Endothelial cell of umbilical vein (primary cell): ENCODE data around the gene CACNA1C. TPM values are rescaled to one million over a fixed set of nuclear protein-coding genes. Genes with fewer than 3 reads are reported as not detected.

Experiments
- BruUV-seq: library from RNA; stranded (reverse); fragments of 400-500 nt; replicated peaks from 2 replicates; lab custom pipeline; 2021; lab: Mats Ljungman, UMichigan
- CTCF ChIA-PET: fragments of 300-600, 350-600 bp; sonication (Branson Sonifier 250); formaldehyde crosslinking; loops from one replicate; lab custom pipeline; 2021; ENCODE audit warnings: antibody characterized with exemption, inconsistent platforms; lab: Charles Lee
- POLR2A ChIA-PET: fragments of 300-600, 350-600 bp; sonication (Branson Sonifier 250); formaldehyde crosslinking; loops from one replicate; lab custom pipeline; 2021; ENCODE audit warnings: antibody characterized with exemption, inconsistent platforms; lab: Charles Lee
- DNase-seq: peaks from one replicate; pipeline ENCODE4 v3.0.0-alpha.2; 2011; ENCODE audit warnings: low read depth, low spot score
- FAIRE-seq: peaks from 2 replicates; lab custom pipeline; 2011; peaks lifted over from hg19 to GRCh38; lab: Jason Lieb, UNC
- H2AFZ ChIP-seq: 2 replicates; pipeline ENCODE4 v1.6.0; 2012; ENCODE audit warnings: low read depth, low read length, control low read depth, inconsistent platforms
- H3K27ac ChIP-seq: 2 replicates; pipeline ENCODE4 v1.5.1; 2011; ENCODE audit warnings: low read depth, mild to moderate bottlenecking, control low read depth, low read length, moderate library complexity; ENCODE audit not compliant: insufficient read depth
- H3K27me3 ChIP-seq, 2 experiments: 2 replicates each; pipeline versions ENCODE4 v1.6.0 to v1.6.1; 2011; ENCODE audit warnings: low read length in 2 of 2, mixed read lengths in 1 of 2; ENCODE audit not compliant: control insufficient read depth in 2 of 2, insufficient read depth in 2 of 2
- H3K36me3 ChIP-seq, 2 experiments: 2 replicates in 1 of 2; 3 replicates in 1 of 2; pipeline ENCODE4 v1.5.1; 2011; ENCODE audit warnings: low read length in 2 of 2, mild to moderate bottlenecking in 1 of 2, moderate library complexity in 1 of 2; ENCODE audit not compliant: control insufficient read depth in 2 of 2, insufficient read depth in 2 of 2; ENCODE audit errors: extremely low read depth in 1 of 2
- H3K4me1 ChIP-seq: 3 replicates; pipeline ENCODE4 v1.5.1; 2011; ENCODE audit warnings: mild to moderate bottlenecking, low read length; ENCODE audit not compliant: control insufficient read depth, insufficient read depth; ENCODE audit errors: extremely low read depth
- H3K4me2 ChIP-seq: 2 replicates; pipeline ENCODE4 v1.6.1; 2011; ENCODE audit warnings: low read length, control low read depth, mixed read lengths; ENCODE audit not compliant: insufficient read depth
- H3K4me3 ChIP-seq, 3 experiments: fragments of 200-600 bp in 1 of 3; sonication (generic), shearing (Covaris generic) in 1 of 3; replicated peaks in 1 of 3; 2 replicates each; pipeline ENCODE4 v1.5.1; 2011 to 2016; ENCODE audit warnings: control low read depth in 3 of 3, low read length in 3 of 3, mild to moderate bottlenecking in 2 of 3, inconsistent platforms in 1 of 3, low read depth in 1 of 3, moderate library complexity in 1 of 3; ENCODE audit not compliant: insufficient read depth in 1 of 3
- H3K79me2 ChIP-seq: 2 replicates; pipeline ENCODE4 v1.6.0; 2012; ENCODE audit warnings: low read length, inconsistent platforms; ENCODE audit not compliant: control insufficient read depth, insufficient read depth
- H3K9ac ChIP-seq: replicated peaks from 2 replicates; pipeline ENCODE3; 2011; ENCODE audit warnings: low read length, control low read depth; ENCODE audit not compliant: insufficient read depth; ENCODE audit errors: extremely low read depth
- H3K9me1 ChIP-seq: replicated peaks from 3 replicates; pipeline ENCODE4 v1.6.0; 2011; ENCODE audit warnings: mild to moderate bottlenecking, low read length; ENCODE audit not compliant: control insufficient read depth, insufficient read depth; ENCODE audit errors: extremely low read depth
- H3K9me3 ChIP-seq: replicated peaks from 2 replicates; pipeline ENCODE4 v1.5.1; 2012; ENCODE audit warnings: low read length, inconsistent platforms; ENCODE audit not compliant: control insufficient read depth, insufficient read depth
- H4K20me1 ChIP-seq: replicated peaks from 2 replicates; pipeline ENCODE3; 2011; ENCODE audit warnings: mild to moderate bottlenecking, low read length; ENCODE audit not compliant: control insufficient read depth, insufficient read depth; ENCODE audit errors: extremely low read depth
- EZH2 ChIP-seq: IDR thresholded peaks from 2 replicates; pipeline ENCODE4 v1.6.1; 2012; ENCODE audit warnings: borderline replicate concordance, low read depth, mild to moderate bottlenecking, moderate library complexity, low read length, inconsistent platforms; ENCODE audit not compliant: severe bottlenecking
- FOS ChIP-seq: IDR thresholded peaks from 2 replicates; pipeline ENCODE4 v1.6.1; 2011; ENCODE audit warnings: mild to moderate bottlenecking, low read length, moderate library complexity, borderline replicate concordance; ENCODE audit not compliant: insufficient read depth
- GATA2 ChIP-seq: IDR thresholded peaks from 2 replicates; pipeline ENCODE4 v1.7.0; 2011; ENCODE audit warnings: low read depth, mild to moderate bottlenecking, moderate library complexity, mixed read lengths, low read length; ENCODE audit not compliant: insufficient read length, insufficient read depth
- JUN ChIP-seq: IDR thresholded peaks from 2 replicates; pipeline ENCODE4 v1.6.1; 2011; ENCODE audit warnings: borderline replicate concordance, low read depth; ENCODE audit not compliant: insufficient read length, insufficient read depth
- MYC ChIP-seq: IDR thresholded peaks from one replicate; pipeline ENCODE4 v1.6.1; 2011; ENCODE audit warnings: mild to moderate bottlenecking, low read depth, low read length
- POLR2A ChIP-seq: IDR thresholded peaks from 2 replicates; pipeline ENCODE4 v1.6.1; 2012; ENCODE audit warnings: low read depth, mild to moderate bottlenecking, control low read depth, low read length
- POLR2AphosphoS5 ChIP-seq: IDR thresholded peaks from 2 replicates; pipeline ENCODE4 v1.6.1; 2012; ENCODE audit warnings: low read depth, mild to moderate bottlenecking, control low read depth, low read length, moderate library complexity; ENCODE audit not compliant: insufficient read depth
- dilution Hi-C: fragments of 300-500 bp; cut with MboI; formaldehyde crosslinking; loops from one replicate; pipeline ENCODE4 v1.15.0; 2019; ENCODE audit warnings: low sequenced_read_pairs; ENCODE audit not compliant: extremely low pct_ligation_motif_present
- intact Hi-C: fragments of 100-400 bp; cut with micrococcal nuclease; formaldehyde crosslinking; loops from one replicate; pipeline ENCODE4 v1.10.0; 2022
- polyA plus RNA-seq, 4 experiments: library from polyadenylated mRNA; depleted of rRNA in 3 of 4; stranded (reverse) in 3 of 4; unstranded in 1 of 4; fragments of >200 nt; gene quantifications; 2 replicates each; pipeline versions ENCODE4 v1.2.1 to v1.2.3, GENCODE V29; 2011 to 2012; ENCODE audit warnings: missing spikeins in 1 of 4
- total RNA-seq: library from RNA; stranded (reverse); gene quantifications from 2 replicates; pipeline ENCODE4 v1.2.3, GENCODE V29; 2021
- TF ChIP-seq, protein P1 (sequence below): IDR thresholded peaks from 2 replicates; pipeline ENCODE4 v1.6.1; 2011; ENCODE audit not compliant: insufficient read depth, insufficient read length
- TF ChIP-seq, protein P2 (sequence below), 2 donors: IDR thresholded peaks; 1 replicate in 1 of 2; 2 replicates in 1 of 2; pipeline ENCODE4 v1.5.1; 2011; ENCODE audit warnings: low read length in 2 of 2, mild to moderate bottlenecking in 2 of 2, moderate library complexity in 2 of 2, control low read depth in 1 of 2, inconsistent platforms in 1 of 2, low read depth in 1 of 2; ENCODE audit not compliant: insufficient read depth in 1 of 2; ENCODE audit errors: extremely low read depth in 1 of 2

The CACNA1C gene
- total and polyA plus RNA-seq, 2 donors (not counting 3 experiments of a cell fraction or from before 2014, with no cell fraction given), result not detected

DNA sequence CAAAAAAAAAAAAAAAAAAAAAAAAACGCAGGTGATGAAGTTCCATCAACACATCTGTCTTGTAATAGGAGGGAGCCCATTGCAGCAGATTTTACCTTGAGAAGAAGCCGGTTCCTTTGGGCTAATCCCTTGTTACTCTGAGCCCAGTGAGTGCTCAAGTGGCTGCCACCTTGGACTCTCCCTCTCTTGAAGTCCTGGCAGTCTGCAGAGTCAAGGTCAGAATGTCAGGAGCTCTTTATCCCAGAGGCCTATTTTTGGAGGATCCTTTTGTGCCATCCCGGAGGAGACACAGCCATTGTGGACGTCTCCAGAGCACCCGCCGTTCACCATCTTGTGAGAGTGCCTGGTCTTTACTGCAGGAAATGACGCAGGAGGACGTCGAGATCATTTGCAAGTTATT is 397.8 kb downstream of the CACNA1C start:
- intact Hi-C loops (no loop called here), dilution Hi-C loops (no loop called here)
- no peaks in the 10 kb centered on the region for H3K36me3 ChIP-seq
- DNase-seq, result no peak
- BruUV-seq, result no TSS peak
- no peak for FAIRE-seq
- no peak overlapping the region for H3K9ac ChIP-seq
- TF ChIP-seq JUN, result no peak
- no peak for TF ChIP-seq GATA2
- no peak for TF ChIP-seq FOS
- TF ChIP-seq, protein P1, sequence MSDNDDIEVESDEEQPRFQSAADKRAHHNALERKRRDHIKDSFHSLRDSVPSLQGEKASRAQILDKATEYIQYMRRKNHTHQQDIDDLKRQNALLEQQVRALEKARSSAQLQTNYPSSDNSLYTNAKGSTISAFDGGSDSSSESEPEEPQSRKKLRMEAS, result no peak
- TF ChIP-seq EZH2, result no peak
- no peak for TF ChIP-seq POLR2A
- TF ChIP-seq POLR2AphosphoS5, result no peak
- TF ChIP-seq, protein P2, sequence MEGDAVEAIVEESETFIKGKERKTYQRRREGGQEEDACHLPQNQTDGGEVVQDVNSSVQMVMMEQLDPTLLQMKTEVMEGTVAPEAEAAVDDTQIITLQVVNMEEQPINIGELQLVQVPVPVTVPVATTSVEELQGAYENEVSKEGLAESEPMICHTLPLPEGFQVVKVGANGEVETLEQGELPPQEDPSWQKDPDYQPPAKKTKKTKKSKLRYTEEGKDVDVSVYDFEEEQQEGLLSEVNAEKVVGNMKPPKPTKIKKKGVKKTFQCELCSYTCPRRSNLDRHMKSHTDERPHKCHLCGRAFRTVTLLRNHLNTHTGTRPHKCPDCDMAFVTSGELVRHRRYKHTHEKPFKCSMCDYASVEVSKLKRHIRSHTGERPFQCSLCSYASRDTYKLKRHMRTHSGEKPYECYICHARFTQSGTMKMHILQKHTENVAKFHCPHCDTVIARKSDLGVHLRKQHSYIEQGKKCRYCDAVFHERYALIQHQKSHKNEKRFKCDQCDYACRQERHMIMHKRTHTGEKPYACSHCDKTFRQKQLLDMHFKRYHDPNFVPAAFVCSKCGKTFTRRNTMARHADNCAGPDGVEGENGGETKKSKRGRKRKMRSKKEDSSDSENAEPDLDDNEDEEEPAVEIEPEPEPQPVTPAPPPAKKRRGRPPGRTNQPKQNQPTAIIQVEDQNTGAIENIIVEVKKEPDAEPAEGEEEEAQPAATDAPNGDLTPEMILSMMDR (IDR thresholded peaks at IDR 0.05; ENCODE audit: extremely low read depth in 1 of 2, insufficient read depth in 1 of 2, low read depth in 1 of 2, low read length in 2 of 2), result no peak
- no peak for TF ChIP-seq MYC
- no peak overlapping the region for H3K4me3 ChIP-seq
- ChIA-PET CTCF (no interaction called here), POLR2A (no interaction called here)
- no peaks in the 10 kb centered on the region for H3K4me1 ChIP-seq
- no peak overlapping the region for H3K4me2 ChIP-seq
- H3K9me1 ChIP-seq, result no peaks in the 10 kb centered on the region
- H2AFZ ChIP-seq, result no peak overlapping the region
- no peaks in the 10 kb centered on the region for H3K9me3 ChIP-seq
- no peaks in the 10 kb centered on the region for H3K79me2 ChIP-seq
- no peaks in the 10 kb centered on the region for H4K20me1 ChIP-seq
- H3K27me3 ChIP-seq, result no peaks in the 10 kb centered on the region
- no peak overlapping the region for H3K27ac ChIP-seq
